CD4-positive, alpha-beta T cell (primary cell): ENCODE data around the gene PRPH. TPM values are rescaled to one million over a fixed set of nuclear protein-coding genes. Genes with fewer than 3 reads are reported as not detected.
A peak's percentile ranks its signal among the peaks of the same experiment; 100 is the strongest.

Experiments used
- ATAC-seq: fragments of 200-7000 bp; cut with Tn5 transposase; one replicate; pipeline ENCODE4 v1.10.0; 2022; ENCODE audit warnings: mild to moderate bottlenecking; ENCODE audit not compliant: poor library complexity
- CTCF ChIA-PET: fragments of 350-600 bp; sonication (Branson Sonifier 250); formaldehyde crosslinking; loops from one replicate; lab custom pipeline; 2021; ENCODE audit warnings: antibody characterized with exemption, inconsistent platforms; lab: Charles Lee
- POLR2A ChIA-PET: fragments of 350-600 bp; sonication (Branson Sonifier 250); formaldehyde crosslinking; loops from one replicate; lab custom pipeline; 2021; ENCODE audit warnings: antibody characterized with exemption, inconsistent platforms; lab: Charles Lee
- DNase-seq, 14 experiments: peaks; one replicate each; pipeline ENCODE4 v3.0.0-alpha.2; 2013 to 2020; ENCODE audit warnings: mixed read lengths in 2 of 14
- H3K27ac ChIP-seq, 2 donors: one replicate each; pipeline versions ENCODE4 v1.5.1 to v1.7.0; 2013; ENCODE audit warnings: low read length in 2 of 2, low read depth in 1 of 2, mild to moderate bottlenecking in 1 of 2
- H3K27me3 ChIP-seq, 2 experiments: 1 replicate in 1 of 2; 2 replicates in 1 of 2; pipeline versions ENCODE4 v1.6.1 to v1.7.0; 2013; ENCODE audit warnings: low read length in 2 of 2, control low read depth in 1 of 2, mild to moderate bottlenecking in 1 of 2, moderate library complexity in 1 of 2; ENCODE audit not compliant: insufficient read depth in 2 of 2, control insufficient read depth in 1 of 2
- H3K36me3 ChIP-seq: one replicate; pipeline ENCODE4 v1.6.1; 2013; ENCODE audit warnings: low read length, control low read depth; ENCODE audit not compliant: insufficient read depth
- H3K4me1 ChIP-seq: one replicate; pipeline ENCODE4 v1.6.1; 2013; ENCODE audit warnings: low read length, control low read depth; ENCODE audit not compliant: insufficient read depth
- H3K4me3 ChIP-seq: one replicate; pipeline ENCODE4 v1.5.1; 2013; ENCODE audit warnings: mild to moderate bottlenecking, low read length, moderate library complexity
- H3K9me3 ChIP-seq, 2 experiments: 1 replicate in 1 of 2; 2 replicates in 1 of 2; pipeline versions ENCODE4 v1.6.1 to v1.7.0; 2013; ENCODE audit warnings: low read length in 2 of 2, mild to moderate bottlenecking in 2 of 2, control low read depth in 1 of 2, moderate library complexity in 1 of 2; ENCODE audit not compliant: control insufficient read depth in 1 of 2, insufficient read depth in 1 of 2
- H3K27ac Mint-ChIP-seq: one replicate; pipeline ENCODE4 v1.8.0; 2020; ENCODE audit warnings: mixed read lengths
- H3K27me3 Mint-ChIP-seq: one replicate; pipeline ENCODE4 v1.8.0; 2021; ENCODE audit warnings: mixed read lengths
- H3K36me3 Mint-ChIP-seq: one replicate; pipeline ENCODE4 v1.8.0; 2021; ENCODE audit warnings: low read depth, mixed read lengths
- H3K4me1 Mint-ChIP-seq: one replicate; pipeline ENCODE4 v1.8.0; 2021; ENCODE audit warnings: low read depth, mixed read lengths
- H3K4me3 Mint-ChIP-seq: one replicate; pipeline ENCODE4 v1.8.0; 2020; ENCODE audit warnings: mild to moderate bottlenecking, mixed read lengths
- H3K9me3 Mint-ChIP-seq: one replicate; pipeline ENCODE4 v1.8.0; 2020; ENCODE audit warnings: mixed read lengths
- intact Hi-C, 2 experiments: fragments of 100-400 bp; cut with DNase I in 1 of 2; cut with micrococcal nuclease in 1 of 2; formaldehyde crosslinking; loops; one replicate each; pipeline versions ENCODE4 v1.15.1 to v1.9.0; 2023 to 2025; cut with DNase I, micrococcal nuclease
- total RNA-seq, 174 experiments: library from RNA in 2 of 174; stranded (reverse) in 2 of 174; gene quantifications; one replicate each; pipeline ENCODE4 v1.2.3 and lab custom pipeline; 2021 to 2026
- TF ChIP-seq, protein P1 (sequence below): fragments of 200-600 bp; IDR thresholded peaks from one replicate; pipeline ENCODE4 v1.8.0; 2022; ENCODE audit warnings: antibody characterized with exemption, mild to moderate bottlenecking

PRPH gene
- total RNA-seq, 2 experiments from 2014 or later = 0.56 TPM; not detected in 1

DNA sequence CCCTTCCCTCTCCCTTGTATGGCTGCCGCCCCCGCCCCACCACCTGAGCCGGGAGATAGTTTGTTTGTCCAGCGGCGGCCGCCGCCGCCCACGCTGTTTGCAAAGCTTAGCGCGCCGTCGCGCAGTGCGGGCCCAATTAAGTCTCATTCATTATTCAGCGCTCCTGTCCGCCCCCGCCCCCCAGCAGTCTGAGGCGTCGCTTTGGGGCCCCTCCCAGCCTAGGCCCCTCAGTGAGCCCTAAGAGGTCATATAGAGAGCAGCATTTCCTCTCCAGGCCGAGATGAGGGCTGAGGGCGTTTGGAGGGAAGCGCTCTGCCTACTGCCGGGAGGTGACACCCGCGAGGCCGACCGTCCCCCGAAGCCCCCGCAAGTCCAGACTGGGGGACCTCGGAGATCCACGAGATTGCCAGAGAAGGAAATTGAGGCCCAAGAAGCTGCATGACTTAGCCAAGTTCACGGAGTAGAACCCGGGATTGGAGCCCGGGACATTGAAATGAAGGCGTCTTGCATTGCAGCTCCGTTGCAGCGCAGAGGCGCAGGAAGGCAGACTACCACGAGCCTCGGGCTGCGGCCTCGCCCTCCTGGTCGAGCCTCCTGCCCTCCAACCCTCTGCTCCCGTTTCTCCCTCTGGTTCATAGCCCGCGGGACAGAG is 51.8 kb downstream of the PRPH start, which contains the start of gene DNAJC22:
DNAJC22 (plus strand) TSS at position 230 of the 652 bp plus-strand sequence. CDS start 1,985 bp downstream, outside the sequence.
- Histone ChIP-seq H3K27me3 (peaks cover 85 to 90% of the 10 kb centered on the region in 2 experiments), H3K4me3 (peak within 1 kb of the TSS; percentile 53), H3K4me1 (peaks cover 65% of the 10 kb centered on the region), H3K9me3 (peaks cover 0 to 20% of the 10 kb centered on the region in 2 experiments), H3K36me3 (no peaks in the 10 kb centered on the region), H3K27ac (no peak within 1 kb of the TSS)
- ATAC-seq (peak; percentile 10), DNase-seq (peak in 4 of 14 experiments; percentile 40 to 57 (median 49))
- no peak within 1 kb of the TSS for H3K27ac Mint-ChIP-seq
- ChIA-PET POLR2A (interaction anchor here (1.0 to 2.8 kb wide), 6 partner anchors 9 to 84 kb away, joined by 3 to 17 read pairs (median 6); partner anchors contain the start of genes C1QL4, SPATS2 and TROAP), CTCF (interaction anchor here (0.7 to 2.5 kb wide), 15 partner anchors 7 to 277 kb away, joined by 3 to 47 read pairs (median 6); partner anchors contain the start of genes C1QL4, PRPF40B, SPATS2 and TROAP)
- no peaks in the 10 kb centered on the region for H3K36me3 Mint-ChIP-seq
- intact Hi-C loops = loop anchor here (1.0 kb wide), 1 partner anchor 58 kb away; no protein-coding TSS in a partner anchor
- H3K4me1 Mint-ChIP-seq = peaks cover 42% of the 10 kb centered on the region
- TF ChIP-seq, protein P1, sequence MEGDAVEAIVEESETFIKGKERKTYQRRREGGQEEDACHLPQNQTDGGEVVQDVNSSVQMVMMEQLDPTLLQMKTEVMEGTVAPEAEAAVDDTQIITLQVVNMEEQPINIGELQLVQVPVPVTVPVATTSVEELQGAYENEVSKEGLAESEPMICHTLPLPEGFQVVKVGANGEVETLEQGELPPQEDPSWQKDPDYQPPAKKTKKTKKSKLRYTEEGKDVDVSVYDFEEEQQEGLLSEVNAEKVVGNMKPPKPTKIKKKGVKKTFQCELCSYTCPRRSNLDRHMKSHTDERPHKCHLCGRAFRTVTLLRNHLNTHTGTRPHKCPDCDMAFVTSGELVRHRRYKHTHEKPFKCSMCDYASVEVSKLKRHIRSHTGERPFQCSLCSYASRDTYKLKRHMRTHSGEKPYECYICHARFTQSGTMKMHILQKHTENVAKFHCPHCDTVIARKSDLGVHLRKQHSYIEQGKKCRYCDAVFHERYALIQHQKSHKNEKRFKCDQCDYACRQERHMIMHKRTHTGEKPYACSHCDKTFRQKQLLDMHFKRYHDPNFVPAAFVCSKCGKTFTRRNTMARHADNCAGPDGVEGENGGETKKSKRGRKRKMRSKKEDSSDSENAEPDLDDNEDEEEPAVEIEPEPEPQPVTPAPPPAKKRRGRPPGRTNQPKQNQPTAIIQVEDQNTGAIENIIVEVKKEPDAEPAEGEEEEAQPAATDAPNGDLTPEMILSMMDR = no peak
- peaks cover 85% of the 10 kb centered on the region for H3K27me3 Mint-ChIP-seq
- no peaks in the 10 kb centered on the region for H3K9me3 Mint-ChIP-seq
- H3K4me3 Mint-ChIP-seq = peak within 1 kb of the TSS; percentile 83

DNA sequence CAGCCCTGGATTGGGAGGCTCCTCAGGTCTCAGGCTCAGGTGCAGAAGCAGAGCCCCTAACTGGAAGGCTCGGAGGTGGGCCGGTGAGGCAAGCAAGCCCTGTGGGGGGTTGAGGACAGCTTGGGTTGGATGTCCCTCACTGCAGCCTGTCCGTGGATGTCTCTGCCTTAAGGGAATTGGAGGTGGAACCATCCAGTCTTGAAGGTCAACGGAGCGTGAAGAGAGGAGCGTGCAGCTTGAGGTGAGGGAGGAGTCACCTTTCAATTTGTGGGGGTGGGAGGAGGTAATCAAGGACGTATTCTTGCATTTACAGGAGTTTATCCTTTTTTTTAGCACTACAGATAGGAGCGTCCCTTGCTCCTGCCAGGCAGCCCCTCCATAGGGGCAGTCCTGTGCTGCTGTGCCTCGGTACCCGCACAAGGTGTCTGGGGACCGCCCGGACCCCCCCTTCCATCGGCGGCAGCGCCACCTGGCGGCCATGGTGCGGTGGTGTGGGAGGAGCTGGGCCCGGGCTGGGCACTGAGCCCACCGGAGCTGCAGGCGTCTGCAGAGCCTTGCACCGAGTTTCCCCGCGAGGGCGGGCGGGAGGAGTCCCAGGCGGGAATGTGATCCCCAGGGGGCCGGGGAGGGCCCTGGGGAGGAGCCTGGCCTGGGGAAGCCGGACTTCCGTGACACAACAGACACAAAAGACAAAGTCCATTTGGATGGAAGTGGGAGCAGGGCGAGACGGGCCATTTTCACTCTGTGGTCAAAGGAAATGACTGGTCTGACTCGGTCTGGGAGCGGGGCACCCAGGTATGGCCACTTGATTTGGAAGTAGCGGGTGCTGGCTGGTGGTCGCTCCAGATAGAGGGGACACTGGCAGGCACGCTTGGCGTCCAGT is 52.6 kb downstream of the PRPH start:
- H3K9me3 ChIP-seq = peaks cover 0 to 20% of the 10 kb centered on the region in 2 experiments
- H3K4me3 Mint-ChIP-seq = peak overlapping the region; percentile 83
- ATAC-seq = peak; percentile 78
- peaks cover 88% of the 10 kb centered on the region for H3K27me3 Mint-ChIP-seq
- H3K27ac ChIP-seq = no peak overlapping the region
- peaks cover 40% of the 10 kb centered on the region for H3K4me1 Mint-ChIP-seq
- no peak overlapping the region for H3K27ac Mint-ChIP-seq
- ChIA-PET CTCF (interaction anchor here (0.6 to 2.5 kb wide), 27 partner anchors 8 to 276 kb away, joined by 3 to 47 read pairs (median 5); partner anchors contain the start of genes C1QL4, PRPF40B, PRPH and SPATS2), POLR2A (interaction anchor here (1.0 to 2.8 kb wide), 6 partner anchors 10 to 163 kb away, joined by 3 to 17 read pairs (median 6); partner anchors contain the start of genes C1QL4, SPATS2 and TROAP)
- no peaks in the 10 kb centered on the region for H3K36me3 Mint-ChIP-seq
- peak overlapping the region; percentile 53 for H3K4me3 ChIP-seq
- H3K36me3 ChIP-seq = no peaks in the 10 kb centered on the region
- peak; percentile 65 to 86 (median 74) for DNase-seq
- H3K4me1 ChIP-seq = peaks cover 57% of the 10 kb centered on the region
- intact Hi-C loops = loop anchor here (1.0 kb wide), 1 partner anchor 59 kb away; no protein-coding TSS in a partner anchor
- no peaks in the 10 kb centered on the region for H3K9me3 Mint-ChIP-seq
- peaks cover 81 to 82% of the 10 kb centered on the region in 2 experiments for H3K27me3 ChIP-seq
- TF ChIP-seq, protein P1 = peak; percentile 99

Other genes with a start within 250 kb of the PRPH start
- 100 to 1,000 TPM; 107 to 110 TPM for gene KMT2D, start 234.4 kb upstream of the PRPH start, total RNA-seq
- 1 to 10 TPM; 5.1 to 6.0 TPM for gene RHEBL1, start 225.2 kb upstream of the PRPH start, total RNA-seq
- 1 to 10 TPM in 1 of 2 experiments, under 1 TPM in 1; 0.71 to 1.1 TPM for gene DHH, start 200.3 kb upstream of the PRPH start, total RNA-seq
- 100 to 1,000 TPM; 401 to 418 TPM for gene LMBR1L, start 184.3 kb upstream of the PRPH start, total RNA-seq
- 100 to 1,000 TPM; 116 to 120 TPM for gene TUBA1B, start 163.8 kb upstream of the PRPH start, total RNA-seq
- 100 to 1,000 TPM; 295 to 305 TPM for gene TUBA1A, start 106.1 kb upstream of the PRPH start, total RNA-seq
- 10 to 100 TPM; 23.4 to 28.9 TPM for gene TUBA1C, start 30.1 kb upstream of the PRPH start, total RNA-seq
- gene TROAP, start 28.1 kb downstream of the PRPH start, total RNA-seq = under 1 TPM; 0.30 to 0.31 TPM
- gene C1QL4, start 42.0 kb downstream of the PRPH start, total RNA-seq = not detected
- gene DNAJC22, start 51.7 kb downstream of the PRPH start, total RNA-seq = not detected
- 1 to 10 TPM; 6.1 to 6.4 TPM for gene SPATS2, start 72.3 kb downstream of the PRPH start, total RNA-seq
- gene KCNH3, start 243.9 kb downstream of the PRPH start, total RNA-seq = 1 to 10 TPM; 2.4 to 3.4 TPM